SH-SY5Y (cell line): ENCODE data around the gene CD81.

Experiments
- GATA2 ChIP-seq: IDR thresholded peaks from 2 replicates; pipeline ENCODE4 v1.6.1; 2011; ENCODE audit warnings: mild to moderate bottlenecking, low read depth, low read length
- GATA3 ChIP-seq: IDR thresholded peaks from 2 replicates; pipeline ENCODE4 v1.6.1; 2011; ENCODE audit warnings: low read depth, mild to moderate bottlenecking, low read length, moderate library complexity

DNA sequence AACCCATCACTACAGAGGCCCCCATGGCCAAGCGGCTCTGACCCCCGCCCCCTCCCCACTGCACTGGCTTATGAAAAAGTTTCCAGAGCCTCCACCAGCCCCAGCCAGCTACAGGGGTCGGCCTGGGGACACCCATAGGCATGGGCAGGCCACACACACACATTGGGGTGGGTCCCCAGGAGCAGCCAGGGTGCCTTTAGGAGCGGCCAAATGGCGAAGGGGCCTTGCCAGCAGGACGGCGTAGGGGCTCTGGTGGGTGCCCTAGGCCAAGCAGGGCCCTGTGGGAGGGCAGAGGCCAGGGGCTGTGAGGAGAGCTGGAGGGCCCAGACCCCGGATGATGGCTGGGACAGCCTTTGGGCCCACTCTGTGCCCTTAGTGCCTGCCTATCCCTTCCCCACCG, 33.5 kb downstream of the CD81 start:
- no peak for TF ChIP-seq GATA3
- TF ChIP-seq GATA2, result no peak
